A673 (cell line): Measurements from ENCODE around the gene IQCC.

Experiments
- EZH2 ChIP-seq: fragments of 200-600 bp; sonication (generic); IDR thresholded peaks from 2 replicates; pipeline ENCODE4 v1.6.1; 2017; ENCODE audit warnings: borderline replicate concordance, low read depth, mild to moderate bottlenecking, mixed read lengths, antibody characterized with exemption, low read length; ENCODE audit not compliant: poor library complexity, severe bottlenecking
- TF ChIP-seq, protein P1 (sequence below): fragments of 300-800, 200-600 bp; sonication (generic); conservative IDR thresholded peaks from 2 replicates; pipeline ENCODE4 v1.5.1; 2017; ENCODE audit warnings: low read depth, mild to moderate bottlenecking, antibody characterized with exemption, low read length, moderate library complexity, mixed read lengths

DNA sequence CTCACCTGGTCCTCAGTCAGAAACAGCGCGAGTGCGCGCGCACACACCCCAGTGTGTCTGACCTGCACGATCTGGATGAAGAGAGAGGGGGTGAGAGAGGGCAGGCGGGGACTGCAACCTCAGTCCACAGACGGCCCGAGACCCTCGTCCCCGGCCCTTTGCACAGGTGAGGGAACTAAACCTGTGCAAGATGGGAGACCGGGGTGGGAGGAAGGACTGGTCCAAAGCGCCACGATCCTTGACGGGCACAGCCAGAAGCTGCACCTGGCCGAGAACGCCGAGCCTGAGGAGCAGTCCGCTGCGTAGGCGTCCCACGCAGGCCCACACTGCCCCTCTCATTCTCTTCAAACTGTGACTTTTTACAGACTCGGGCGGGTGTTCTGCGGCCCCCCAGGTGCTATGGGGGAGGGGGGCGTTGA lies 519 bp upstream of the IQCC start:
- TF ChIP-seq, protein P1, sequence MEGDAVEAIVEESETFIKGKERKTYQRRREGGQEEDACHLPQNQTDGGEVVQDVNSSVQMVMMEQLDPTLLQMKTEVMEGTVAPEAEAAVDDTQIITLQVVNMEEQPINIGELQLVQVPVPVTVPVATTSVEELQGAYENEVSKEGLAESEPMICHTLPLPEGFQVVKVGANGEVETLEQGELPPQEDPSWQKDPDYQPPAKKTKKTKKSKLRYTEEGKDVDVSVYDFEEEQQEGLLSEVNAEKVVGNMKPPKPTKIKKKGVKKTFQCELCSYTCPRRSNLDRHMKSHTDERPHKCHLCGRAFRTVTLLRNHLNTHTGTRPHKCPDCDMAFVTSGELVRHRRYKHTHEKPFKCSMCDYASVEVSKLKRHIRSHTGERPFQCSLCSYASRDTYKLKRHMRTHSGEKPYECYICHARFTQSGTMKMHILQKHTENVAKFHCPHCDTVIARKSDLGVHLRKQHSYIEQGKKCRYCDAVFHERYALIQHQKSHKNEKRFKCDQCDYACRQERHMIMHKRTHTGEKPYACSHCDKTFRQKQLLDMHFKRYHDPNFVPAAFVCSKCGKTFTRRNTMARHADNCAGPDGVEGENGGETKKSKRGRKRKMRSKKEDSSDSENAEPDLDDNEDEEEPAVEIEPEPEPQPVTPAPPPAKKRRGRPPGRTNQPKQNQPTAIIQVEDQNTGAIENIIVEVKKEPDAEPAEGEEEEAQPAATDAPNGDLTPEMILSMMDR: no peak
- TF ChIP-seq EZH2: no peak
